Measurements from ENCODE around the gene EID2. TPM values are rescaled to one million over a fixed set of nuclear protein-coding genes. Genes with fewer than 3 reads are reported as not detected.

Gene EID2
- total and polyA plus RNA-seq, 2 donors (not counting 1 experiment from before 2014, with no cell fraction given) = 9.1 to 10.0 TPM

GRCh38 chr19:39533791-39534190 is 6.2 kb downstream of the EID2 start:
- Histone ChIP-seq H3K9me3 (ENCODE audit: control insufficient read depth, insufficient read depth, low read depth, low read length) (no peaks in the 10 kb centered on the region), H3K79me2 (ENCODE audit: control insufficient read depth, insufficient read depth, low read length) (peaks cover 23% of the 10 kb centered on the region), H3K4me2 (ENCODE audit: extremely low read depth, insufficient read depth, low read length) (no peak overlapping the region), H3K27me3 (ENCODE audit: control insufficient read depth, insufficient read depth, low read length) (no peaks in the 10 kb centered on the region), H2AFZ (ENCODE audit: low read length) (no peak overlapping the region), H3K4me1 (ENCODE audit: control insufficient read depth, extremely low read depth, insufficient read depth, low read length) (peaks cover 6% of the 10 kb centered on the region), H3K4me3 (replicated peaks in 1 of 4; ENCODE audit: control extremely low read depth in 1 of 4, insufficient read depth in 1 of 4, low read depth in 3 of 4, low read length in 4 of 4) (no peak overlapping the region), H3K36me3 (ENCODE audit: control insufficient read depth, insufficient read depth, low read length) (no peaks in the 10 kb centered on the region), H4K20me1 (ENCODE audit: control insufficient read depth, extremely low read depth, insufficient read depth, low read length) (no peaks in the 10 kb centered on the region), H3K27ac (ENCODE audit: insufficient read depth, low read length) (no peak overlapping the region), H3K9ac (ENCODE audit: insufficient read depth, low read length) (no peak overlapping the region)
- DNase-seq (ENCODE audit: low read depth in 2 of 2) = no peak
- no peak for TF ChIP-seq CTCF (conservative IDR thresholded peaks at IDR 0.05 in 1 of 2, IDR thresholded peaks at IDR 0.05 in 1 of 2; ENCODE audit: low read depth in 1 of 2, low read length in 2 of 2)
- no peak for TF ChIP-seq EZH2 (IDR thresholded peaks at IDR 0.05; ENCODE audit: low read length, missing control alignments)

GRCh38 chr19:39533003-39533512 is 6.9 kb downstream of the EID2 start:
- no peaks in the 10 kb centered on the region for H3K36me3 ChIP-seq (ENCODE audit: control insufficient read depth, insufficient read depth, low read length)
- TF ChIP-seq CTCF (conservative IDR thresholded peaks at IDR 0.05 in 1 of 2, IDR thresholded peaks at IDR 0.05 in 1 of 2; ENCODE audit: low read depth in 1 of 2, low read length in 2 of 2) = no peak
- H3K79me2 ChIP-seq (ENCODE audit: control insufficient read depth, insufficient read depth, low read length) = peaks cover 17% of the 10 kb centered on the region
- H3K9ac ChIP-seq (ENCODE audit: insufficient read depth, low read length) = no peak overlapping the region
- no peak overlapping the region for H3K4me2 ChIP-seq (ENCODE audit: extremely low read depth, insufficient read depth, low read length)
- no peaks in the 10 kb centered on the region for H3K9me3 ChIP-seq (ENCODE audit: control insufficient read depth, insufficient read depth, low read depth, low read length)
- peak overlapping the region in 1 of 4 experiments; percentile 95 for H3K4me3 ChIP-seq (replicated peaks in 1 of 4; ENCODE audit: control extremely low read depth in 1 of 4, insufficient read depth in 1 of 4, low read depth in 3 of 4, low read length in 4 of 4)
- peaks cover 2% of the 10 kb centered on the region for H3K4me1 ChIP-seq (ENCODE audit: control insufficient read depth, extremely low read depth, insufficient read depth, low read length)
- H3K27me3 ChIP-seq (ENCODE audit: control insufficient read depth, insufficient read depth, low read length) = no peaks in the 10 kb centered on the region
- no peaks in the 10 kb centered on the region for H4K20me1 ChIP-seq (ENCODE audit: control insufficient read depth, extremely low read depth, insufficient read depth, low read length)
- no peak for DNase-seq (ENCODE audit: low read depth in 2 of 2)
- no peak overlapping the region for H2AFZ ChIP-seq (ENCODE audit: low read length)
- no peak overlapping the region for H3K27ac ChIP-seq (ENCODE audit: insufficient read depth, low read length)

- Histone ChIP-seq H3K27me3 (ENCODE audit: control insufficient read depth, insufficient read depth, low read length) (no peaks in the 10 kb centered on the region), H2AFZ (ENCODE audit: low read length) (peak within 1 kb of the TSS; percentile 72), H3K4me3 (replicated peaks in 1 of 4; ENCODE audit: control extremely low read depth in 1 of 4, insufficient read depth in 1 of 4, low read depth in 3 of 4, low read length in 4 of 4) (peak within 1 kb of the TSS; percentile 85 to 95 (median 89)), H3K79me2 (ENCODE audit: control insufficient read depth, insufficient read depth, low read length) (peaks cover 17% of the 10 kb centered on the region), H3K9ac (ENCODE audit: insufficient read depth, low read length) (peak within 1 kb of the TSS; percentile 77), H3K36me3 (ENCODE audit: control insufficient read depth, insufficient read depth, low read length) (no peaks in the 10 kb centered on the region), H3K27ac (ENCODE audit: insufficient read depth, low read length) (peak within 1 kb of the TSS; percentile 77), H3K4me1 (ENCODE audit: control insufficient read depth, extremely low read depth, insufficient read depth, low read length) (peaks cover 2% of the 10 kb centered on the region), H4K20me1 (ENCODE audit: control insufficient read depth, extremely low read depth, insufficient read depth, low read length) (no peaks in the 10 kb centered on the region), H3K4me2 (ENCODE audit: extremely low read depth, insufficient read depth, low read length) (peak within 1 kb of the TSS; percentile 94), H3K9me3 (ENCODE audit: control insufficient read depth, insufficient read depth, low read depth, low read length) (no peaks in the 10 kb centered on the region)
- peak; percentile 97 for TF ChIP-seq CTCF (conservative IDR thresholded peaks at IDR 0.05 in 1 of 2, IDR thresholded peaks at IDR 0.05 in 1 of 2; ENCODE audit: low read depth in 1 of 2, low read length in 2 of 2)
- no peak for TF ChIP-seq EZH2 (IDR thresholded peaks at IDR 0.05; ENCODE audit: low read length, missing control alignments)
- DNase-seq (ENCODE audit: low read depth in 2 of 2) = peak; percentile 85 to 96
Measured at GRCh38 chr19:39532233-39533002, 7.5 kb downstream of the EID2 start, which contains the start of gene EID2B. TSS of gene EID2B (minus strand) at chr19:39532852. CDS start at chr19:39532802, 50 bp downstream.
